H9 (cell line): Measurements from ENCODE around the gene TMEM164. TPM values are rescaled to one million over a fixed set of nuclear protein-coding genes. Genes with fewer than 3 reads are reported as not detected.

ENCODE experiments used
- DNase-seq: peaks from one replicate; pipeline ENCODE4 v3.0.0-alpha.2; 2017
- H2AFZ ChIP-seq: one replicate; pipeline ENCODE4 v1.6.1; 2013; ENCODE audit warnings: mild to moderate bottlenecking, low read length, control low read depth, moderate library complexity
- H2AK5ac ChIP-seq: 2 replicates; pipeline ENCODE4 v1.6.1; 2013; ENCODE audit warnings: low read length, control low read depth, mixed read lengths; ENCODE audit not compliant: insufficient read length
- H2BK120ac ChIP-seq: one replicate; pipeline ENCODE4 v1.6.1; 2013; ENCODE audit warnings: low read depth, mild to moderate bottlenecking, low read length, control low read depth, inconsistent platforms; ENCODE audit not compliant: poor library complexity, severe bottlenecking
- H2BK12ac ChIP-seq: 2 replicates; pipeline ENCODE4 v1.6.1; 2013; ENCODE audit warnings: low read length, control low read depth, mixed read lengths, low read depth; ENCODE audit not compliant: insufficient read length
- H2BK15ac ChIP-seq: 2 replicates; pipeline ENCODE4 v1.6.1; 2013; ENCODE audit warnings: low read depth, low read length, control low read depth
- H2BK20ac ChIP-seq: one replicate; pipeline ENCODE4 v1.6.1; 2013; ENCODE audit warnings: low read depth, mild to moderate bottlenecking, low read length, control low read depth, inconsistent platforms; ENCODE audit not compliant: poor library complexity, severe bottlenecking
- H2BK5ac ChIP-seq: 2 replicates; pipeline ENCODE4 v1.6.1; 2013; ENCODE audit warnings: low read length, control low read depth, mixed read lengths; ENCODE audit not compliant: insufficient read length
- H3K14ac ChIP-seq: 2 replicates; pipeline ENCODE4 v1.6.1; 2013; ENCODE audit warnings: low read length, control low read depth; ENCODE audit not compliant: insufficient read depth
- H3K18ac ChIP-seq: 2 replicates; pipeline ENCODE4 v1.6.1; 2013; ENCODE audit warnings: low read depth, mild to moderate bottlenecking, mixed read lengths, low read length, control low read depth; ENCODE audit not compliant: insufficient read length
- H3K23ac ChIP-seq: 2 replicates; pipeline ENCODE4 v1.6.1; 2013; ENCODE audit warnings: low read length, control low read depth, mixed read lengths, low read depth; ENCODE audit not compliant: insufficient read length
- H3K23me2 ChIP-seq: 2 replicates; pipeline ENCODE4 v1.6.1; 2013; ENCODE audit warnings: low read depth, mild to moderate bottlenecking, mixed read lengths, low read length, control low read depth; ENCODE audit not compliant: insufficient read length, poor library complexity, severe bottlenecking
- H3K27ac ChIP-seq: 2 replicates; pipeline ENCODE4 v1.5.1; 2013; ENCODE audit warnings: low read length, control low read depth, mixed read lengths, low read depth; ENCODE audit not compliant: insufficient read length
- H3K27me3 ChIP-seq: 2 replicates; pipeline ENCODE4 v1.6.1; 2013; ENCODE audit warnings: low read length, control low read depth, inconsistent platforms; ENCODE audit not compliant: insufficient read depth
- H3K4ac ChIP-seq: 2 replicates; pipeline ENCODE4 v1.6.1; 2013; ENCODE audit warnings: low read depth, mild to moderate bottlenecking, control low read depth, inconsistent platforms, low read length, moderate library complexity
- H3K4me1 ChIP-seq: 2 replicates; pipeline ENCODE4 v1.6.1; 2013; ENCODE audit warnings: low read length, control low read depth, inconsistent platforms; ENCODE audit not compliant: insufficient read depth
- H3K4me2 ChIP-seq: 2 replicates; pipeline ENCODE4 v1.6.1; 2013; ENCODE audit warnings: low read length, control low read depth, mixed read lengths; ENCODE audit not compliant: insufficient read length, insufficient read depth
- H3K56ac ChIP-seq: 2 replicates; pipeline ENCODE4 v1.6.1; 2013; ENCODE audit warnings: low read depth, mild to moderate bottlenecking, mixed read lengths, low read length, control low read depth; ENCODE audit not compliant: insufficient read length
- H3K79me1 ChIP-seq: 2 replicates; pipeline ENCODE4 v1.6.1; 2013; ENCODE audit warnings: low read depth, mild to moderate bottlenecking, moderate library complexity, low read length, control low read depth, inconsistent platforms; ENCODE audit not compliant: insufficient read depth, poor library complexity, severe bottlenecking
- H3K79me2 ChIP-seq: 2 replicates; pipeline ENCODE4 v1.6.1; 2013; ENCODE audit warnings: low read length, control low read depth, inconsistent platforms; ENCODE audit not compliant: insufficient read depth
- H3K9ac ChIP-seq: 2 replicates; pipeline ENCODE4 v1.6.1; 2013; ENCODE audit warnings: low read length, control low read depth, mixed read lengths; ENCODE audit not compliant: insufficient read length; ENCODE audit errors: extremely low read depth
- H3K9me3 ChIP-seq: one replicate; pipeline ENCODE4 v1.6.1; 2013; ENCODE audit warnings: low read depth, low read length, inconsistent platforms; ENCODE audit not compliant: control insufficient read depth
- H3T11ph ChIP-seq: one replicate; pipeline ENCODE4 v1.6.1; 2013; ENCODE audit warnings: mild to moderate bottlenecking, low read length, control low read depth, inconsistent platforms
- H4K20me1 ChIP-seq: one replicate; pipeline ENCODE4 v1.6.1; 2013; ENCODE audit not compliant: control insufficient read depth, insufficient read length, insufficient read depth
- H4K5ac ChIP-seq: 2 replicates; pipeline ENCODE4 v1.6.1; 2013; ENCODE audit warnings: low read depth, mild to moderate bottlenecking, mixed read lengths, low read length, control low read depth; ENCODE audit not compliant: insufficient read length
- H4K8ac ChIP-seq: replicated peaks from 2 replicates; pipeline ENCODE4 v1.6.1; 2013; ENCODE audit warnings: low read length, control low read depth, mixed read lengths, low read depth; ENCODE audit not compliant: insufficient read length
- H4K91ac ChIP-seq: 2 replicates; pipeline ENCODE4 v1.6.1; 2013; ENCODE audit warnings: low read depth, mild to moderate bottlenecking, moderate library complexity, mixed read lengths, low read length, control low read depth; ENCODE audit not compliant: insufficient read length
- H3K27ac Mint-ChIP-seq, 3 experiments: 2 replicates in 2 of 3; 3 replicates in 1 of 3; pipeline ENCODE4 v1.8.0; 2020 to 2021; ENCODE audit warnings: mixed read lengths in 3 of 3, mild to moderate bottlenecking in 1 of 3, moderate library complexity in 1 of 3
- H3K27me3 Mint-ChIP-seq: 2 replicates; pipeline ENCODE4 v1.8.0; 2021; ENCODE audit warnings: low read depth, mild to moderate bottlenecking, moderate library complexity, mixed read lengths
- H3K36me3 Mint-ChIP-seq, 3 experiments: 2 replicates in 2 of 3; 3 replicates in 1 of 3; pipeline ENCODE4 v1.8.0; 2020 to 2021; ENCODE audit warnings: low read depth in 3 of 3, mixed read lengths in 3 of 3; ENCODE audit not compliant: insufficient read depth in 1 of 3
- H3K4me1 Mint-ChIP-seq, 2 experiments: 2 replicates each; pipeline ENCODE4 v1.8.0; 2020; ENCODE audit warnings: mixed read lengths in 2 of 2
- H3K4me3 Mint-ChIP-seq, 2 experiments: 2 replicates in 1 of 2; 3 replicates in 1 of 2; pipeline ENCODE4 v1.8.0; 2020 to 2021; ENCODE audit warnings: mild to moderate bottlenecking in 2 of 2, mixed read lengths in 2 of 2, moderate library complexity in 1 of 2
- H3K9me3 Mint-ChIP-seq, 2 experiments: 2 replicates in 1 of 2; 3 replicates in 1 of 2; pipeline ENCODE4 v1.8.0; 2020; ENCODE audit warnings: mild to moderate bottlenecking in 2 of 2, mixed read lengths in 2 of 2, moderate library complexity in 1 of 2
- WGBS: extraction: QIAGEN DNeasy Blood & Tissue Kit; methylation state at CpG from one replicate; pipeline ENCODE4 v1.1.7; 2013; ENCODE audit warnings: missing lambda C conversion rate, low lambda C conversion rate, mixed read lengths; ENCODE audit not compliant: insufficient read length; ENCODE audit errors: extremely low coverage; 5-methylcytosine and 5-hydroxymethylcytosine counted together
- total RNA-seq: library from RNA; stranded (reverse); gene quantifications from 2 replicates; pipeline ENCODE4 v1.2.1, GENCODE V29; 2021
- TF ChIP-seq, protein P1 (sequence below): fragments of 200-600 bp; sonication (generic); conservative IDR thresholded peaks from 3 replicates; pipeline ENCODE4 v1.8.0; 2021; ENCODE audit warnings: antibody characterized with exemption, mild to moderate bottlenecking

The TMEM164 gene
- total RNA-seq, 1 experiment from 2014 or later = 30.4 TPM

DNA sequence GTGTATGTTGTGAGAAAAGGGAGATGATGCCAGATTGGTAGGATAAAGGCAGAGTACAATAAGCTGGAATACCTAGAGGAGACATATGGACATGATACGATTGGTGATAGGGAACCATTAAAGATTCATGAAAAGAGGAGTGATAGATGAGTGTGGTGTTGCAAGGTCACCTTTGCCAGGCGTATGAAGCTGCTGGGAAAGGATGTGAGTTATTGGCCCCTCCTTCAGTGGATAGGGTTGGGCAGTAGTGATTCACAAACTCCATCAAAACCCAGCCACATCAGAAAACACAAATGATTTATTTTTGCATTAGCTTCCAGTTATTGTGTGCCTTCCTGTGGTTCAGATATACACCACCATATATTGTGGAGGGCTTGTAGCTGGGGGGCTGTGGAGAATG is 34.3 kb downstream of the TMEM164 start:
- Histone ChIP-seq H3K9ac (no peak overlapping the region), H3T11ph (no peak overlapping the region), H3K9me3 (no peaks in the 10 kb centered on the region), H3K23ac (no peak overlapping the region), H3K4me1 (no peaks in the 10 kb centered on the region), H4K8ac (no peak overlapping the region), H4K91ac (no peak overlapping the region), H3K56ac (no peak overlapping the region), H3K18ac (no peak overlapping the region), H3K23me2 (no peaks in the 10 kb centered on the region), H3K27me3 (no peaks in the 10 kb centered on the region), H3K79me1 (no peaks in the 10 kb centered on the region), H2BK5ac (no peak overlapping the region), H3K27ac (no peak overlapping the region), H2BK20ac (no peak overlapping the region), H3K14ac (no peak overlapping the region), H3K4me2 (no peak overlapping the region), H2BK120ac (no peak overlapping the region), H4K20me1 (peaks cover 3% of the 10 kb centered on the region), H2AFZ (no peak overlapping the region), H2AK5ac (no peak overlapping the region), H4K5ac (no peak overlapping the region), H3K4ac (no peak overlapping the region), H2BK12ac (no peak overlapping the region), H3K79me2 (no peaks in the 10 kb centered on the region), H2BK15ac (no peak overlapping the region)
- H3K4me3 Mint-ChIP-seq = no peak overlapping the region
- no peaks in the 10 kb centered on the region for H3K9me3 Mint-ChIP-seq
- no peak overlapping the region; a peak in 1 of 7 replicates for H3K27ac Mint-ChIP-seq
- DNase-seq = no peak
- no CpG with 5 or more reads among the region's 2 CpGs for WGBS
- H3K4me1 Mint-ChIP-seq = peaks cover 15 to 30% of the 10 kb centered on the region in 2 experiments
- peaks cover 0 to 5% (median 2%) of the 10 kb centered on the region in 3 experiments; a peak in 2 of 7 replicates for H3K36me3 Mint-ChIP-seq
- TF ChIP-seq, protein P1, sequence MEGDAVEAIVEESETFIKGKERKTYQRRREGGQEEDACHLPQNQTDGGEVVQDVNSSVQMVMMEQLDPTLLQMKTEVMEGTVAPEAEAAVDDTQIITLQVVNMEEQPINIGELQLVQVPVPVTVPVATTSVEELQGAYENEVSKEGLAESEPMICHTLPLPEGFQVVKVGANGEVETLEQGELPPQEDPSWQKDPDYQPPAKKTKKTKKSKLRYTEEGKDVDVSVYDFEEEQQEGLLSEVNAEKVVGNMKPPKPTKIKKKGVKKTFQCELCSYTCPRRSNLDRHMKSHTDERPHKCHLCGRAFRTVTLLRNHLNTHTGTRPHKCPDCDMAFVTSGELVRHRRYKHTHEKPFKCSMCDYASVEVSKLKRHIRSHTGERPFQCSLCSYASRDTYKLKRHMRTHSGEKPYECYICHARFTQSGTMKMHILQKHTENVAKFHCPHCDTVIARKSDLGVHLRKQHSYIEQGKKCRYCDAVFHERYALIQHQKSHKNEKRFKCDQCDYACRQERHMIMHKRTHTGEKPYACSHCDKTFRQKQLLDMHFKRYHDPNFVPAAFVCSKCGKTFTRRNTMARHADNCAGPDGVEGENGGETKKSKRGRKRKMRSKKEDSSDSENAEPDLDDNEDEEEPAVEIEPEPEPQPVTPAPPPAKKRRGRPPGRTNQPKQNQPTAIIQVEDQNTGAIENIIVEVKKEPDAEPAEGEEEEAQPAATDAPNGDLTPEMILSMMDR = no peak
- H3K27me3 Mint-ChIP-seq = no peaks in the 10 kb centered on the region
